Cerebellar cortex (tissue), 1 donor: Measurements from ENCODE around the gene TBKBP1.
A peak's percentile ranks its signal among the peaks of the same experiment; 100 is the strongest.

Experiments used
- DNase-seq: peaks from one replicate; pipeline ENCODE4 v3.0.0-alpha.2; 2015; ENCODE audit warnings: low spot score

Gene TBKBP1

GRCh38 chr17:47693731-47694580, at the start of gene TBKBP1:
Gene TBKBP1, plus strand, starts transcription at chr17:47694161. Its CDS starts 1,952 bp downstream, at chr17:47696113.
- DNase-seq: peak; percentile 70

- no peak for DNase-seq
Observed at GRCh38 chr17:47644324-47644723, 49.6 kb upstream of the TBKBP1 start.

- DNase-seq: peak; percentile 100
Observed at GRCh38 chr17:47649153-47649971, 44.6 kb upstream of the TBKBP1 start, which contains the start of gene KPNB1. Gene KPNB1, plus strand, starts transcription at chr17:47649919. Its CDS starts 326 bp downstream, at chr17:47650245.

- DNase-seq: no peak
Observed at GRCh38 chr17:47649972-47650524, 43.9 kb upstream of the TBKBP1 start.

- DNase-seq: peak; percentile 95
Observed at GRCh38 chr17:47650525-47651522, 43.1 kb upstream of the TBKBP1 start.

GRCh38 chr17:47651704-47652103, 42.3 kb upstream of the TBKBP1 start:
- no peak for DNase-seq

GRCh38 chr17:47652570-47652969, 41.4 kb upstream of the TBKBP1 start:
- no peak for DNase-seq

GRCh38 chr17:47653442-47653841, 40.5 kb upstream of the TBKBP1 start:
- no peak for DNase-seq

GRCh38 chr17:47654991-47655390, 39.0 kb upstream of the TBKBP1 start:
- no peak for DNase-seq

- DNase-seq: no peak
Observed at GRCh38 chr17:47660064-47660492, 33.9 kb upstream of the TBKBP1 start.

- DNase-seq: peak; percentile 80
Observed at GRCh38 chr17:47663912-47664623, 29.9 kb upstream of the TBKBP1 start.

- no peak for DNase-seq
Observed at GRCh38 chr17:47664624-47664941, 29.4 kb upstream of the TBKBP1 start.

GRCh38 chr17:47665655-47666054, 28.3 kb upstream of the TBKBP1 start:
- no peak for DNase-seq

- DNase-seq: no peak
Observed at GRCh38 chr17:47669081-47669480, 24.9 kb upstream of the TBKBP1 start.

- no peak for DNase-seq
Observed at GRCh38 chr17:47670064-47670463, 23.9 kb upstream of the TBKBP1 start.

GRCh38 chr17:47674499-47674898, 19.5 kb upstream of the TBKBP1 start:
- DNase-seq: no peak

GRCh38 chr17:47675380-47676198, 18.4 kb upstream of the TBKBP1 start:
- DNase-seq: no peak

- no peak for DNase-seq
Observed at GRCh38 chr17:47676199-47676472, 17.8 kb upstream of the TBKBP1 start.

GRCh38 chr17:47676510-47677165, 17.3 kb upstream of the TBKBP1 start:
- DNase-seq: no peak

- DNase-seq: no peak
Observed at GRCh38 chr17:47678196-47678595, 15.8 kb upstream of the TBKBP1 start.
